ENCODE data around the gene MUC4.

- TF ChIP-seq POLR2A (IDR thresholded peaks at IDR 0.05): no peak
- no peak for TF ChIP-seq CTCF (IDR thresholded peaks at IDR 0.05)
- TF ChIP-seq EP300 (IDR thresholded peaks at IDR 0.05): no peak
Observed at GRCh38 chr3:195817578-195818135, 5.9 kb upstream of the MUC4 start.
